ENCODE measurements around the gene NHERF2. TPM values are rescaled to one million over a fixed set of nuclear protein-coding genes. Genes with fewer than 3 reads are reported as not detected.

Gene NHERF2
- total RNA-seq, 1 experiment from 2014 or later = 174 TPM

DNA sequence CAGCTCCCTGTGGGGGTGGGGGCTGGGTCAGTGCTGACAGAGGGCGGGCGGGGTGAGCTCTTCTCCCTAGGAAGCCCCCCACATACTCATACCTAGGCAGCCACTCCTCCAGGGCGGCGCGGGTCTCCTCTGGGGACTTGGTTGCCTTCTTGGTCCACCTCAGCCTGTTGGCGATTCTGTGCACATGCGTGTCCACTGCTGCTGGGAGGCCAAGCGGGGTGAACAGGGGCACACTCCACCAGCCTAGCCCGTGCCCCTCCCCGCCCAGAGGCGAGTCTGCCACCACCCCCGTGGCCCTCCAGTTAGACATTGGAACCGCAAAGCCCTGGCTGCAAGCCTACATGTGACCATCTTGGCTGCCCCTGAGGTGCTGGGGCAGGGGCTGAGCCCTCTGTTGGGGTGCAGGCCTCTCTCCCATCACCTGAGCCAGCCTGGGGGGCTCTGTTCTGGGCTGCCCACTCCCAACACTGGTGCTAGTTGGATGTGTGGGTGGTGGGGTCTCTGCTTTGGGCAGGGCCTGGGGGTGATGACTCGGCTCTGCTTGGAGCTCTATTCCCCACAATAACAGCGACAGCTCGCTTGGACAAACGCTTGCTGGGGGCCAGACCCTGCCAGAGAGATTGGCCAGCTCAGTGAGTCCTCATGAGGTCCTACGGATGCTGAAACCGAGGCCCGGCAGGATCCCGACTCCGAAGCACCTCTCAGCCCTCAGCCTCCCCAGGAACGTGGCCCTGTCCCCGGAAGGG, 13.5 kb downstream of the NHERF2 start:
- no peak for DNase-seq (ENCODE audit: low read depth, low spot score)
- peak; percentile 9 for ATAC-seq
- TF ChIP-seq TCF7L2 (IDR thresholded peaks at IDR 0.05; ENCODE audit: low read depth, low read length) (no peak), CTCF (IDR thresholded peaks at IDR 0.05) (no peak), SIN3A (IDR thresholded peaks at IDR 0.05; ENCODE audit: borderline replicate concordance, insufficient read depth, low read depth, low read length) (no peak), POLR2AphosphoS5 (IDR thresholded peaks at IDR 0.05; ENCODE audit: low read depth, low read length) (no peak; the same call in 1 of the 2 replicates)
- TF ChIP-seq, protein P1, sequence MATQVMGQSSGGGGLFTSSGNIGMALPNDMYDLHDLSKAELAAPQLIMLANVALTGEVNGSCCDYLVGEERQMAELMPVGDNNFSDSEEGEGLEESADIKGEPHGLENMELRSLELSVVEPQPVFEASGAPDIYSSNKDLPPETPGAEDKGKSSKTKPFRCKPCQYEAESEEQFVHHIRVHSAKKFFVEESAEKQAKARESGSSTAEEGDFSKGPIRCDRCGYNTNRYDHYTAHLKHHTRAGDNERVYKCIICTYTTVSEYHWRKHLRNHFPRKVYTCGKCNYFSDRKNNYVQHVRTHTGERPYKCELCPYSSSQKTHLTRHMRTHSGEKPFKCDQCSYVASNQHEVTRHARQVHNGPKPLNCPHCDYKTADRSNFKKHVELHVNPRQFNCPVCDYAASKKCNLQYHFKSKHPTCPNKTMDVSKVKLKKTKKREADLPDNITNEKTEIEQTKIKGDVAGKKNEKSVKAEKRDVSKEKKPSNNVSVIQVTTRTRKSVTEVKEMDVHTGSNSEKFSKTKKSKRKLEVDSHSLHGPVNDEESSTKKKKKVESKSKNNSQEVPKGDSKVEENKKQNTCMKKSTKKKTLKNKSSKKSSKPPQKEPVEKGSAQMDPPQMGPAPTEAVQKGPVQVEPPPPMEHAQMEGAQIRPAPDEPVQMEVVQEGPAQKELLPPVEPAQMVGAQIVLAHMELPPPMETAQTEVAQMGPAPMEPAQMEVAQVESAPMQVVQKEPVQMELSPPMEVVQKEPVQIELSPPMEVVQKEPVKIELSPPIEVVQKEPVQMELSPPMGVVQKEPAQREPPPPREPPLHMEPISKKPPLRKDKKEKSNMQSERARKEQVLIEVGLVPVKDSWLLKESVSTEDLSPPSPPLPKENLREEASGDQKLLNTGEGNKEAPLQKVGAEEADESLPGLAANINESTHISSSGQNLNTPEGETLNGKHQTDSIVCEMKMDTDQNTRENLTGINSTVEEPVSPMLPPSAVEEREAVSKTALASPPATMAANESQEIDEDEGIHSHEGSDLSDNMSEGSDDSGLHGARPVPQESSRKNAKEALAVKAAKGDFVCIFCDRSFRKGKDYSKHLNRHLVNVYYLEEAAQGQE (IDR thresholded peaks at IDR 0.05; ENCODE audit: insufficient read depth in 1 of 2, low read depth in 2 of 2, low read length in 1 of 2) = no peak
- intact Hi-C loops (cut with micrococcal nuclease; ENCODE audit: unreplicated experiment) (no loop called here), in situ Hi-C loops (cut with HindIII; ENCODE audit: low pct_unique_long_range_greater_than_20kb, low sequenced_read_pairs) (no loop called here)
- ChIA-PET CTCF (interaction anchor here (0.7 kb wide), 1 partner anchor 271 kb away, joined by 3 read pairs; no protein-coding TSS in a partner anchor), POLR2A (interaction anchor here (0.9 kb wide), 1 partner anchor 112 kb away, joined by 8 read pairs; no protein-coding TSS in a partner anchor)
- H3K4me1 ChIP-seq (ENCODE audit: control insufficient read depth, insufficient read depth, low read length) = peaks cover 63% of the 10 kb centered on the region
- peak overlapping the region; percentile 82 for H3K27ac ChIP-seq (ENCODE audit: low read length)
- no TSS peak for BruUV-seq (replicated peaks)
- H3K36me3 ChIP-seq (ENCODE audit: control insufficient read depth, insufficient read depth, low read length) = no peaks in the 10 kb centered on the region
- H3K4me3 ChIP-seq (ENCODE audit: low read depth in 2 of 2, low read length in 2 of 2) = no peak overlapping the region
- no peaks in the 10 kb centered on the region for H3K9me3 ChIP-seq (ENCODE audit: control insufficient read depth, insufficient read depth, low read depth, low read length)
- no peaks in the 10 kb centered on the region for H3K27me3 ChIP-seq (ENCODE audit: control insufficient read depth, insufficient read depth, low read length)

- Histone ChIP-seq H3K9me3 (ENCODE audit: control insufficient read depth, insufficient read depth, low read depth, low read length) (no peaks in the 10 kb centered on the region), H3K27me3 (ENCODE audit: control insufficient read depth, insufficient read depth, low read length) (no peaks in the 10 kb centered on the region), H3K27ac (ENCODE audit: low read length) (peak overlapping the region; percentile 82), H3K4me1 (ENCODE audit: control insufficient read depth, insufficient read depth, low read length) (peaks cover 56% of the 10 kb centered on the region), H3K36me3 (ENCODE audit: control insufficient read depth, insufficient read depth, low read length) (no peaks in the 10 kb centered on the region), H3K4me3 (ENCODE audit: low read depth in 2 of 2, low read length in 2 of 2) (no peak overlapping the region)
- intact Hi-C loops (cut with micrococcal nuclease; ENCODE audit: unreplicated experiment) (no loop called here), in situ Hi-C loops (cut with HindIII; ENCODE audit: low pct_unique_long_range_greater_than_20kb, low sequenced_read_pairs) (no loop called here)
- ChIA-PET POLR2A (interaction anchor here (0.7 kb wide), 2 partner anchors 50 to 59 kb away, joined by 4 to 5 read pairs; no protein-coding TSS in a partner anchor), CTCF (interaction anchor here (0.7 kb wide), 1 partner anchor 111 kb away, joined by 4 read pairs; no protein-coding TSS in a partner anchor)
- DNase-seq (ENCODE audit: low read depth, low spot score) (no peak), ATAC-seq (peak; percentile 56)
- BruUV-seq (replicated peaks) = no TSS peak
- TF ChIP-seq POLR2AphosphoS5 (IDR thresholded peaks at IDR 0.05; ENCODE audit: low read depth, low read length) (no peak; the same call in 1 of the 2 replicates), SIN3A (IDR thresholded peaks at IDR 0.05; ENCODE audit: borderline replicate concordance, insufficient read depth, low read depth, low read length) (no peak), TCF7L2 (IDR thresholded peaks at IDR 0.05; ENCODE audit: low read depth, low read length) (no peak), CTCF (IDR thresholded peaks at IDR 0.05) (no peak)
- TF ChIP-seq, protein P1 (IDR thresholded peaks at IDR 0.05; ENCODE audit: insufficient read depth in 1 of 2, low read depth in 2 of 2, low read length in 1 of 2) = no peak
Measured at GRCh38 chr16:2040787-2041522, 14.3 kb downstream of the NHERF2 start.

Data from Panc1 (cell line).